Measurements from ENCODE around the gene KCNH1. TPM values are rescaled to one million over a fixed set of nuclear protein-coding genes. Genes with fewer than 3 reads are reported as not detected.

Gene KCNH1
- total RNA-seq, 1 donor from 2014 or later: 0.08 TPM

- no peak for ATAC-seq
- DNase-seq (ENCODE audit: low spot score): no peak
These were observed 198.0 kb downstream of the KCNH1 start for GRCh38 chr1:210935905-210936304.

DNA sequence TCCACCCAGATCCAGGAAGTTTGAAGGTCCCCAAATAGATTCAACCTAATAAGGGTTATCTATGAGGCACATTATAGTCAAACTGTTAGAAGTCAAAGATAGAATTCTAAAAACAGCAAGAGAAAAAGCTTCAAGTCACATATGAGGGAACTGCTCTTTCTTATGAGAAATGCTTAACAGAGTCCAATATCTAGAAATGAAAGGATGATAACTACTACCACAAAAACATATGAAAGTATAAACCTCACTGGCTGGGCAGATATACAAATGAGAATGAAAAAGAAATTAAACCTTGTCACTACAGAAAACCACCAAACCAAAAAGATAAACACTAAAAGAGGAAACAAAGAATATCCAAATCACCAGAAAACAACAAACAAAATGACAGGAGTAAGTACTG lies 201.8 kb downstream of the KCNH1 start:
- no peak for DNase-seq (ENCODE audit: low spot score)
- no peak for ATAC-seq

GRCh38 chr1:210922666-210923065 lies 211.3 kb downstream of the KCNH1 start:
- no peak for DNase-seq (ENCODE audit: low spot score)
- ATAC-seq: no peak

GRCh38 chr1:210920716-210921694 lies 212.9 kb downstream of the KCNH1 start:
- DNase-seq (ENCODE audit: low spot score) (no peak), ATAC-seq (peak; percentile 93)

GRCh38 chr1:210920258-210920657 lies 213.7 kb downstream of the KCNH1 start:
- ATAC-seq: no peak
- DNase-seq (ENCODE audit: low spot score): no peak

DNA sequence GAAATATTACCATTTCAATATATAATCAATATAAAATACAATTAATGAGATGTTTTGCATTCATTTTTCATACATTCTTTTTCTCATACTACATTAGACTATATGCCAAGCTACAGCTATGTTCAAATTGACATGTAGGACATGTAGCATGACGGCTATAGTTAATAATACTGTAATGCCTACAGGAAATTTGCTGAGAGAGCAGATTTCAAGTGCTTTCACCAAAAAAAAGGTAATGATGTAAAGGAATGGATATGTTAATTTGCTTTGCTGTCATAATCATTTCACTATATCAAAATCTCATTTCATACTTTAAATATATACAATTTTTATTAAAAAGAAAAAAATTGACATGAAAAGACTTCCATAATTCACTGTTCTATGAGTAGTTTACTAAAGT lies 215.1 kb downstream of the KCNH1 start:
- DNase-seq (ENCODE audit: low spot score): no peak

GRCh38 chr1:210917560-210918169 lies 216.3 kb downstream of the KCNH1 start:
- ATAC-seq (no peak), DNase-seq (ENCODE audit: low spot score) (no peak)

More for the DNA sequence above, 215.1 kb downstream of the KCNH1 start:
- ATAC-seq: no peak

DNA sequence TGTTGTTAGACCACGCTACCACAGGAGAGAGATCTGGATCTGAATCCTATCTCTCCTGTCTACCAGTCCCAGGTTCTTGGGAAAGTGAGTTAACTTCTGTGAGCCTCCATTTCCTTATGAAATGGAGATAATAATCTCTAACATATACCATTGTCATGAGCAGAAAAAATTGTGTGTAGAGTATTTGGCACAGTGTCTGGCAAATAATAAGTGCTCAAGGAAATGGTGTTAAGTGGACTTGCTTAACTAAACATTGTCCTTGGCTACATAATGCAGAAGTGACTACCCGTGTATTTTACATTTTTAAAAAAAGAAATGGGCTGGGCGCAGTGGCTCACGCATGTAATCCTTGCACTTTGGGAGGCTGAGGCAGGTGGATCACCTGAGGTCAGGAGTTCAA lies 217.4 kb downstream of the KCNH1 start:
- ATAC-seq (no peak), DNase-seq (ENCODE audit: low spot score) (no peak)

- ATAC-seq (no peak), DNase-seq (ENCODE audit: low spot score) (no peak)
These were observed 217.9 kb downstream of the KCNH1 start for GRCh38 chr1:210915890-210916507.

DNA sequence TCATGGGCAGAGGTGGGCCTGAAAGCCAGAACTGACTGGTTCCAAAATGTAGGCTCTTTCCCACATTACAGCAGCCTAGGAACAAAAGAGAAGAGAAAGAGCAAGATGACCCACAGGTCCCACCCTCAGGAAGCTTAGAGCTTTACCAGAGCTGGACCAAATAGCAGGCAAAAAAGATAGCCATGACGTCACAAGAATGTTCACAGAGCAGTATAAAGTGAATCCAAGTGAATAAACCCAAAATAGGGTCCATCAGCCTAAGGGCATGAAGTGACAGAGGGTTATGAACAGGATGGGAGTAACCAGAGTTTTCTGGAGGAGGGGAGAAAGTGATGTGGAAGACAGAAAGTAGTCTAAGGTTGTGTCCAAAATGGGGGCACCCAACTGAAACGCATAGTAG lies 221.2 kb downstream of the KCNH1 start:
- DNase-seq (ENCODE audit: low spot score): no peak
- no peak for ATAC-seq

- peak; percentile 50 for DNase-seq (ENCODE audit: low spot score)
- ATAC-seq: peak; percentile 80
These were observed 223.8 kb downstream of the KCNH1 start for GRCh38 chr1:210910020-210910575.

- DNase-seq (ENCODE audit: low spot score) (no peak), ATAC-seq (peak; percentile 17)
These were observed 225.2 kb downstream of the KCNH1 start for GRCh38 chr1:210908791-210909190.

DNA sequence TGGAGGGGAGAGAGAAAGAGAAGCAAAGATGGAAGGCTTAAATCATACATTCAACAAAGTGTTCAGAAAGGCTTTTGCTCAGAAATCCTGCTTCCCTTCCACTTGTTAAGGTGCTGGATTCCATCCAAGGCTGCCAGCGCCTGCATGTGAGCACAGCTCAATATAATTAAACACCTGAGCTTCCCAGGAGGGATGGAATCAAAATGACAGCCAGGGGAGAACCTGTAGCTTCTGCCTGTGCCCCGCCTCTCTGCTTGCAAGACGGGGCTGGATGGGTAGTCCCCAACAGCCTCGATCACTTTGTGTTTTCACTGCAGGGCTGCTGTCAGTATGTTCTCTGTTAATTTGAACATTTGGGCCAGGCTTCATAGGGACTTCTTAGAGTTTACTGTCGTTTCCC lies 225.7 kb downstream of the KCNH1 start:
- ATAC-seq (no peak), DNase-seq (ENCODE audit: low spot score) (no peak)

DNA sequence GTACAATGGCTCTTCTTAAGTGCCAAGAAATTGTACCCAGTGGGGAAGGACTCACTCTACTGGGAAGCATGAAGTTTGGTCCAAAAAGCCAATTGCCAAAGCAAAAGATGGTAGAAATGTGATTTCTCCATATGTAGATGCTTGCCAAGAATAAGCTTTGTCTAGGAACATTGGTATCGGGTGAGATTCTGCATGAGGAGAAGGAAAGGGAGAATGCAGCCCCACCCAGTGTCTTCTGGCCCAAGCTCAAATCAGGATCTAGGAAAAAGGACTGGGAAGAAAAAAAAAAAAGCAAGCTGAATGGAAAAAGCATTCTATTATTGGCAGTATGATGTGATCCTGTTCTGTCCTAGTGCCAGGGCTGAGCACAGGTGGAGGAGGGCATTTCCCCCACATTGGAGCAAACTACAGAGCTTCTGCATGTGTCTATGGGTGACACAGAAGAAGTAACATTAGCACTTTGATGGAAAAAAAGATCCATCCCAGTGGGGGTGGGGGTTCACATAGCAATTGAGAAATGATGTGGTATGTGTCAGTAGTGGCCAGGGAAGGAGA lies 226.6 kb downstream of the KCNH1 start:
- ATAC-seq (no peak), DNase-seq (ENCODE audit: low spot score) (no peak)

DNA sequence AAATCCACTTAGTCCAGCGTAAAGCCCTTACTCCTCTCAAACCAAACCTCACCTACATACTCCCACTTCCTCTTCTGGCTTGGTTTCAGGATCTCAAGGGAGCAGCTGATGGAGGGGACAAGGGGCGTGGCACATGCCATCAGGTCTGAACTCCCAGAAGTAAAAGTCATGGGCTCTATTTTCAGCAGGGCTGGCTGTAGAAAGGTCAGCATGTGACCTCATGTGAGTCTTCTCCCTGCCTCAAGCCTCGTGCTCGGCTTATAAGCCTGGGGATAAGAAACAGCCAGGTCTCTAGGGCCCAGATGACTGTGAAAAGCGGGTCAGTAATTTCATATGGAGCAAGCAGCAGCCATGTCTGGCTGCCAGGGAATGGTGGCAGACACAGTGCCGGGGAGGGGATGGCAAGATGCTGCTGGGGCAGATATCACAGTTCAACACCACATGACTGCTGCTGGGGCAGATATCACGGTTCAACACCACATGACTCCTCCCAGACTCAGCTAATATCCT lies 227.9 kb downstream of the KCNH1 start:
- ATAC-seq: no peak
- DNase-seq (ENCODE audit: low spot score): no peak

GRCh38 chr1:210905365-210905904 lies 228.5 kb downstream of the KCNH1 start:
- ATAC-seq (no peak), DNase-seq (ENCODE audit: low spot score) (no peak)

DNA sequence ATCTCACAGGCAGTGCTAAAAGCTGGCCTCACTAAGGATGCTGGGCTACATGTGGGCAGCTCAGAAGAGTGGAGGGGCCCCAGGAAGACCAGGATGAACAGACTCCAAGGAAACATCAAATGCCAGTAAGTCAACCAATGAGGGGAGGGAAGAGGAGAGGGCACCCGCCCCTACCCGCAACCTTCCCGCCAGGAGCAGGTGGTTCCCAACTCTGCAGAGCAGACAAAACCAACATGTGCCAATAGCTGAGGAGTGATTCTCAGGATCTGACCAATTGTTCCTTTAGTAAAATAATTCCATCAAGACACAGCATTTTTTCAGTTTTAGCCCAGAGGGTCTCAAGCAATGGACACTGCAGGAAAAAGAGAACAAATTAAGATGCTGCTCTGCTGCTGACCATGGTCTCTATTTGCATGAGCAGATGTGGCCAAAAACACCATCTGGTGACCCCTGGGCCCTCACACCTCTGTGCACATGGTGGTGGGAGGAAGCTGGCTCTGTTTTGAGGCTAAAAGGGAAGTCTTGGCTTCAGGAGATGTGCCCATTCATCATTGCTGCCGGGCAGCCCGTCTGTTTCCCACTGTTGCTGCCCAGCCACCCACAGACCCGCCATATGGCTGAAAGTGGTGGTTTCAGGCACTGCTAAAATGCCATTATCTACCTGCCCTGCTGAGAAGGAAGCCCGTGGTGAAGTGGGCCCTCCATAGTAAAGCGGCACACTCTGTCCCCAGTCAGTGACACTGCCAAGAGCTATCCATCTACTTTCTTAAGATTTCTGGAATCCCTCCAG lies 231.8 kb downstream of the KCNH1 start:
- ATAC-seq (no peak), DNase-seq (ENCODE audit: low spot score) (no peak)

GRCh38 chr1:210900820-210901219 lies 233.1 kb downstream of the KCNH1 start:
- no peak for DNase-seq (ENCODE audit: low spot score)
- no peak for ATAC-seq

- ATAC-seq: peak; percentile 86
- DNase-seq (ENCODE audit: low spot score): no peak
These were observed 233.9 kb downstream of the KCNH1 start for GRCh38 chr1:210900079-210900478.

- no peak for DNase-seq (ENCODE audit: low spot score)
- ATAC-seq: peak; percentile 93
These were observed 234.3 kb downstream of the KCNH1 start for GRCh38 chr1:210899676-210900075.

Measured in left lobe of liver (tissue), 2 donors.